Stimulated activated naive B cell treated with anti-CD40 and anti-IgM and Interleukin-4, amounts not matched to agents 10 μg/mL and 1 μg/mL and 100 μg/mL, for 72 hours (primary cell): Measurements from ENCODE around the gene OLIG3.

Experiments used
- ATAC-seq, 2 donors: fragments of 150-1000 bp; cut with Tn5 transposase; replicated peaks; 2 replicates each; pipeline ENCODE4 v1.10.0; 2021; ENCODE audit warnings: moderate library complexity in 1 of 2
- DNase-seq: peaks from one replicate; pipeline ENCODE4 v3.0.0; 2021
- H3K27ac Mint-ChIP-seq: one replicate; pipeline ENCODE4 v1.8.0; 2022; ENCODE audit warnings: mild to moderate bottlenecking, mixed read lengths
- H3K27me3 Mint-ChIP-seq, 2 donors: one replicate each; pipeline ENCODE4 v1.8.0; 2022; ENCODE audit warnings: mixed read lengths in 2 of 2
- H3K36me3 Mint-ChIP-seq, 2 donors: one replicate each; pipeline ENCODE4 v1.8.0; 2022; ENCODE audit warnings: mixed read lengths in 2 of 2, mild to moderate bottlenecking in 1 of 2
- H3K4me1 Mint-ChIP-seq, 2 donors: one replicate each; pipeline ENCODE4 v1.8.0; 2022; ENCODE audit warnings: mixed read lengths in 2 of 2, mild to moderate bottlenecking in 1 of 2
- H3K4me3 Mint-ChIP-seq, 2 donors: one replicate each; pipeline ENCODE4 v1.8.0; 2022; ENCODE audit warnings: mild to moderate bottlenecking in 2 of 2, mixed read lengths in 2 of 2, moderate library complexity in 1 of 2
- H3K9me3 Mint-ChIP-seq, 2 donors: one replicate each; pipeline ENCODE4 v1.8.0; 2022; ENCODE audit warnings: mixed read lengths in 2 of 2, mild to moderate bottlenecking in 1 of 2

OLIG3 gene

GRCh38 chr6:137494281-137494987, at the start of gene OLIG3:
TSS of gene OLIG3 (minus strand) at chr6:137494394. CDS start at chr6:137494170, 224 bp downstream.
- Mint-ChIP-seq H3K27ac (peak within 1 kb of the TSS; percentile 93), H3K4me3 (peak within 1 kb of the TSS; percentile 70 to 76), H3K36me3 (peaks cover 2 to 9% of the 10 kb centered on the region in 2 donors), H3K9me3 (peaks cover 0 to 4% of the 10 kb centered on the region in 2 donors), H3K4me1 (peaks cover 39 to 72% of the 10 kb centered on the region in 2 donors), H3K27me3 (peaks cover 78 to 94% of the 10 kb centered on the region in 2 donors)
- DNase-seq (no peak), ATAC-seq (peak in 1 of 2 donors; percentile 18)

- H3K27ac Mint-ChIP-seq, result no peak overlapping the region
- peaks cover 22 to 48% of the 10 kb centered on the region in 2 donors for H3K27me3 Mint-ChIP-seq
- H3K9me3 Mint-ChIP-seq, result peaks cover 0 to 2% of the 10 kb centered on the region in 2 donors
- H3K4me3 Mint-ChIP-seq, result no peak overlapping the region
- no peak for ATAC-seq
- no peaks in the 10 kb centered on the region for H3K36me3 Mint-ChIP-seq
- DNase-seq, result no peak
- H3K4me1 Mint-ChIP-seq, result no peaks in the 10 kb centered on the region
Measured at GRCh38 chr6:137543114-137543513, 48.9 kb upstream of the OLIG3 start.

GRCh38 chr6:137542713-137543112, 48.5 kb upstream of the OLIG3 start:
- H3K4me1 Mint-ChIP-seq, result no peaks in the 10 kb centered on the region
- no peaks in the 10 kb centered on the region for H3K36me3 Mint-ChIP-seq
- H3K27ac Mint-ChIP-seq, result no peak overlapping the region
- H3K4me3 Mint-ChIP-seq, result no peak overlapping the region
- ATAC-seq (no peak), DNase-seq (no peak)
- peaks cover 0 to 2% of the 10 kb centered on the region in 2 donors for H3K9me3 Mint-ChIP-seq
- peaks cover 21 to 46% of the 10 kb centered on the region in 2 donors for H3K27me3 Mint-ChIP-seq

GRCh38 chr6:137541534-137542063, 47.4 kb upstream of the OLIG3 start:
- Mint-ChIP-seq H3K27ac (no peak overlapping the region), H3K36me3 (no peaks in the 10 kb centered on the region), H3K4me1 (no peaks in the 10 kb centered on the region), H3K9me3 (peaks cover 0 to 2% of the 10 kb centered on the region in 2 donors), H3K27me3 (peaks cover 21 to 46% of the 10 kb centered on the region in 2 donors), H3K4me3 (no peak overlapping the region)
- ATAC-seq (no peak), DNase-seq (no peak)

- Mint-ChIP-seq H3K4me3 (no peak overlapping the region), H3K36me3 (no peaks in the 10 kb centered on the region), H3K4me1 (no peaks in the 10 kb centered on the region), H3K9me3 (no peaks in the 10 kb centered on the region), H3K27me3 (peaks cover 20 to 23% of the 10 kb centered on the region in 2 donors), H3K27ac (no peak overlapping the region)
- DNase-seq (no peak), ATAC-seq (no peak)
Measured at GRCh38 chr6:137536104-137536773, 42.0 kb upstream of the OLIG3 start.

GRCh38 chr6:137531376-137532092, 37.3 kb upstream of the OLIG3 start:
- H3K27ac Mint-ChIP-seq, result no peak overlapping the region
- H3K9me3 Mint-ChIP-seq, result peaks cover 2 to 8% of the 10 kb centered on the region in 2 donors
- no peaks in the 10 kb centered on the region for H3K36me3 Mint-ChIP-seq
- DNase-seq (no peak), ATAC-seq (no peak)
- H3K4me3 Mint-ChIP-seq, result no peak overlapping the region
- peaks cover 35 to 40% of the 10 kb centered on the region in 2 donors for H3K27me3 Mint-ChIP-seq
- H3K4me1 Mint-ChIP-seq, result no peaks in the 10 kb centered on the region

GRCh38 chr6:137530404-137530803, 36.2 kb upstream of the OLIG3 start:
- peaks cover 9 to 16% of the 10 kb centered on the region in 2 donors for H3K9me3 Mint-ChIP-seq
- no peak overlapping the region for H3K4me3 Mint-ChIP-seq
- DNase-seq (no peak), ATAC-seq (no peak)
- no peaks in the 10 kb centered on the region for H3K4me1 Mint-ChIP-seq
- no peak overlapping the region for H3K27ac Mint-ChIP-seq
- peaks cover 35 to 43% of the 10 kb centered on the region in 2 donors for H3K27me3 Mint-ChIP-seq
- peaks cover 0 to 4% of the 10 kb centered on the region in 2 donors for H3K36me3 Mint-ChIP-seq

- H3K9me3 Mint-ChIP-seq, result peaks cover 9 to 17% of the 10 kb centered on the region in 2 donors
- ATAC-seq, result no peak
Measured at GRCh38 chr6:137522831-137523230, 28.6 kb upstream of the OLIG3 start.

GRCh38 chr6:137522198-137522798, 28.1 kb upstream of the OLIG3 start:
- H3K27me3 Mint-ChIP-seq, result peaks cover 35 to 57% of the 10 kb centered on the region in 2 donors
- peaks cover 9 to 14% of the 10 kb centered on the region in 2 donors for H3K9me3 Mint-ChIP-seq
- H3K4me3 Mint-ChIP-seq, result no peak overlapping the region
- H3K4me1 Mint-ChIP-seq, result no peaks in the 10 kb centered on the region
- peaks cover 0 to 4% of the 10 kb centered on the region in 2 donors for H3K36me3 Mint-ChIP-seq
- DNase-seq, result no peak
- ATAC-seq, result no peak
- H3K27ac Mint-ChIP-seq, result no peak overlapping the region

More at GRCh38 chr6:137522831-137523230, 28.6 kb upstream of the OLIG3 start:
- DNase-seq, result no peak
- peaks cover 0 to 4% of the 10 kb centered on the region in 2 donors for H3K36me3 Mint-ChIP-seq
- peaks cover 30 to 52% of the 10 kb centered on the region in 2 donors for H3K27me3 Mint-ChIP-seq
- no peak overlapping the region for H3K27ac Mint-ChIP-seq
- H3K4me3 Mint-ChIP-seq, result no peak overlapping the region
- H3K4me1 Mint-ChIP-seq, result no peaks in the 10 kb centered on the region

GRCh38 chr6:137520520-137520919, 26.3 kb upstream of the OLIG3 start:
- Mint-ChIP-seq H3K27me3 (peaks cover 49 to 71% of the 10 kb centered on the region in 2 donors), H3K27ac (no peak overlapping the region), H3K9me3 (peaks cover 0 to 5% of the 10 kb centered on the region in 2 donors), H3K36me3 (no peaks in the 10 kb centered on the region), H3K4me3 (no peak overlapping the region), H3K4me1 (no peaks in the 10 kb centered on the region)
- ATAC-seq (no peak), DNase-seq (no peak)

- Mint-ChIP-seq H3K4me1 (no peaks in the 10 kb centered on the region), H3K9me3 (no peaks in the 10 kb centered on the region), H3K36me3 (no peaks in the 10 kb centered on the region), H3K27me3 (peaks cover 56 to 71% of the 10 kb centered on the region in 2 donors), H3K27ac (no peak overlapping the region), H3K4me3 (no peak overlapping the region)
- DNase-seq, result no peak
- ATAC-seq, result no peak
Measured at GRCh38 chr6:137519629-137520176, 25.5 kb upstream of the OLIG3 start.

GRCh38 chr6:137518386-137518983, 24.3 kb upstream of the OLIG3 start:
- ATAC-seq, result no peak
- Mint-ChIP-seq H3K4me3 (no peak overlapping the region), H3K36me3 (no peaks in the 10 kb centered on the region), H3K4me1 (no peaks in the 10 kb centered on the region), H3K27me3 (peaks cover 54 to 74% of the 10 kb centered on the region in 2 donors), H3K27ac (no peak overlapping the region), H3K9me3 (no peaks in the 10 kb centered on the region)
- DNase-seq, result no peak

- ATAC-seq, result no peak
- no peak overlapping the region for H3K27ac Mint-ChIP-seq
- H3K9me3 Mint-ChIP-seq, result peaks cover 2 to 4% of the 10 kb centered on the region in 2 donors
- H3K4me3 Mint-ChIP-seq, result no peak overlapping the region
- DNase-seq, result no peak
- peaks cover 0 to 3% of the 10 kb centered on the region in 2 donors for H3K36me3 Mint-ChIP-seq
- no peaks in the 10 kb centered on the region for H3K4me1 Mint-ChIP-seq
- H3K27me3 Mint-ChIP-seq, result peaks cover 51 to 68% of the 10 kb centered on the region in 2 donors
Measured at GRCh38 chr6:137514418-137514817, 20.2 kb upstream of the OLIG3 start.
